ENCODE data around the gene PANK4.

- TF ChIP-seq CTCF (IDR thresholded peaks at IDR 0.05; ENCODE audit: low read length) (no peak), EZH2 (optimal IDR thresholded peaks at IDR 0.05; ENCODE audit: low read depth, low read length) (no peak)
Observed at GRCh38 chr1:2555634-2556276, 29.4 kb upstream of the PANK4 start.

Measured in MM.1S (cell line).